ENCODE data around the gene CDH2.

Gene CDH2

DNA sequence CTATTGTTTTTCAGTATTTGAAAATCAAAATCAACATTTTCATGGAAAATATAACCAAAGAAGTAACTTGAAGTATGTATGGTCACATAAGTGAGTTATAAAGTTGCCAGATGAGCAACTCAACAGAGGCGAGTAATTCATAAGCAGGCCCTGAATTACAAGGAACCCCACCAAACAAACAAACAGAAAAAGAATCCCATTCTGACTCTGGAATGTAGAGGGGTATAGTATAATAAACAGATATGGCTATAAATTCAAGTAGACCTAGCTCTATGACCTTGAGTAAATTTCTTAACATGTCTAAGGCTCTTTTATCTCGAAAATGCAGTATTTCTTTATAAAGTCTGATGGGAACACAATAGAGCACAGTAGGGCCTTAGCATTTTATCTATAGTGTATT lies 4.7 kb upstream of the CDH2 start:
- H3K4me3 ChIP-seq (ENCODE audit: low read depth, low read length) = no peak overlapping the region

GRCh38 chr18:28178720-28179119 lies 1.8 kb upstream of the CDH2 start:
- Histone ChIP-seq H3K36me3 (ENCODE audit: control insufficient read depth, insufficient read depth, low read length) (no peaks in the 10 kb centered on the region), H3K27me3 (ENCODE audit: control insufficient read depth, insufficient read depth, low read length) (peaks cover 40% of the 10 kb centered on the region), H3K9ac (ENCODE audit: low read depth, low read length) (no peak overlapping the region), H3K9me3 (ENCODE audit: control insufficient read depth, insufficient read depth, low read length) (no peaks in the 10 kb centered on the region), H3K4me1 (ENCODE audit: control insufficient read depth, insufficient read depth, low read length) (peaks cover 17% of the 10 kb centered on the region), H3K4me3 (ENCODE audit: low read depth, low read length) (peak overlapping the region; percentile 58)

More for the DNA sequence above, 4.7 kb upstream of the CDH2 start:
- H3K27me3 ChIP-seq (ENCODE audit: control insufficient read depth, insufficient read depth, low read length) = peaks cover 16% of the 10 kb centered on the region
- no peaks in the 10 kb centered on the region for H3K36me3 ChIP-seq (ENCODE audit: control insufficient read depth, insufficient read depth, low read length)
- H3K9ac ChIP-seq (ENCODE audit: low read depth, low read length) = no peak overlapping the region
- no peaks in the 10 kb centered on the region for H3K9me3 ChIP-seq (ENCODE audit: control insufficient read depth, insufficient read depth, low read length)
- peaks cover 10% of the 10 kb centered on the region for H3K4me1 ChIP-seq (ENCODE audit: control insufficient read depth, insufficient read depth, low read length)

DNA sequence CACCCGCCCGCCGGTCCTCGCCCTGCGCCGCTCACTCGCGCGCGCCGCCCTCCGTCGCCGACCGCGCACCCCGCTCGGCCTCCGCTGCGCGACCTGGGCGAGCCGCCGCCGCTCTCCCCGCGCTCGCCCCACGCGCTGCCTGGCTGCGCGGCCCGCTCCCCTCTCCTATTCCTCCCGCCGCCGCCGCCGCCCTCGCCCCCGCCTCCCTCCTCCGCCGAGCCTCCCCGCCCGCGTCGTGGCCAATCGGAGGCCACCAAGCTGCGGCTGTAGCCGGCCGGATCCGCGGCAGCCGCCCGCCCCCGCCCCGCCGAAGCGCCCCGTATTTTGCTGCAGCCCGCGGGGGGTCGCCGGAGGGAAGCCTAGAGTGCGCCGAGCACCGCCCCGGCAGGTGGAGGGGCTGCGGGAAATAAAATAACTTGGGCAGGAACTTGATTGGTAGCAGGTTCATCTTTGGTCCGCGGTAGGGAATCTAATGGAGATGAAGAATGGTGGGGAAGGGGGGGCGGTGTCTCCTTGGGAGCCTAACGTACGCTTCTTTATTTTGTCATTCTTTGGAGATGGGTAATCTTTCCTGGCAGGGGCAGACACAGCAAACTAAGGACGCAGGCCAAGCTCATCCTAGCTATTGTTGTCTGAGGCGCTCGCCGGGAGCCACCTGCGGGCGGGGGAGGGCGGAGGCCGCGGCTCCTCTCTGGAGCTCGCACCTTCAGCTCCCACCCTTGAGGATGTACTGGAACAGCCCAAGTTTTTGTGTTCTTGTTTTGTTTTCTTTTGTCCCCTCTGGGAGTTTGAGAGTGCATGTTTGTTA lies 1.1 kb upstream of the CDH2 start:
- H3K9ac ChIP-seq (ENCODE audit: low read depth, low read length) = no peak overlapping the region
- H3K27me3 ChIP-seq (ENCODE audit: control insufficient read depth, insufficient read depth, low read length) = peaks cover 47% of the 10 kb centered on the region
- no peaks in the 10 kb centered on the region for H3K9me3 ChIP-seq (ENCODE audit: control insufficient read depth, insufficient read depth, low read length)
- peaks cover 13% of the 10 kb centered on the region for H3K4me1 ChIP-seq (ENCODE audit: control insufficient read depth, insufficient read depth, low read length)
- peak overlapping the region; percentile 64 for H3K4me3 ChIP-seq (ENCODE audit: low read depth, low read length)
- no peaks in the 10 kb centered on the region for H3K36me3 ChIP-seq (ENCODE audit: control insufficient read depth, insufficient read depth, low read length)

DNA sequence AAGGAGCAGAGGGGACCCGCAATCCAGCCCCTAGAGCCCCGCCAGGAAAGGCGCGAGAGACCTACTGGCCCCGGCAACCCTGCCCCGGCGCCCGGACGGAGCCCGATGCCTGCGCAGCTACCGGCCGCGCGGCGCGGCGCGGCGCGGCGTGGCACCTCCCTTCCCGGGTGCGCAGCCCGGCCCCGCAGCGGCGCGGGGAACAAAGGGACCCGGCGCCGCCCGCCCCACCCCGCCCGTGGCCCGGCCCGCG lies 307 bp downstream of the CDH2 start:
- Histone ChIP-seq H3K36me3 (ENCODE audit: control insufficient read depth, insufficient read depth, low read length) (no peaks in the 10 kb centered on the region), H3K27me3 (ENCODE audit: control insufficient read depth, insufficient read depth, low read length) (peaks cover 53% of the 10 kb centered on the region), H3K9me3 (ENCODE audit: control insufficient read depth, insufficient read depth, low read length) (no peaks in the 10 kb centered on the region), H3K4me3 (ENCODE audit: low read depth, low read length) (peak overlapping the region; percentile 55), H3K4me1 (ENCODE audit: control insufficient read depth, insufficient read depth, low read length) (peaks cover 10% of the 10 kb centered on the region), H3K9ac (ENCODE audit: low read depth, low read length) (no peak overlapping the region)

GRCh38 chr18:28175930-28176697 lies 816 bp downstream of the CDH2 start:
- peaks cover 53% of the 10 kb centered on the region for H3K27me3 ChIP-seq (ENCODE audit: control insufficient read depth, insufficient read depth, low read length)
- no peaks in the 10 kb centered on the region for H3K9me3 ChIP-seq (ENCODE audit: control insufficient read depth, insufficient read depth, low read length)
- H3K9ac ChIP-seq (ENCODE audit: low read depth, low read length) = no peak overlapping the region
- H3K36me3 ChIP-seq (ENCODE audit: control insufficient read depth, insufficient read depth, low read length) = no peaks in the 10 kb centered on the region
- H3K4me3 ChIP-seq (ENCODE audit: low read depth, low read length) = peak overlapping the region; percentile 55
- H3K4me1 ChIP-seq (ENCODE audit: control insufficient read depth, insufficient read depth, low read length) = peaks cover 10% of the 10 kb centered on the region

DNA sequence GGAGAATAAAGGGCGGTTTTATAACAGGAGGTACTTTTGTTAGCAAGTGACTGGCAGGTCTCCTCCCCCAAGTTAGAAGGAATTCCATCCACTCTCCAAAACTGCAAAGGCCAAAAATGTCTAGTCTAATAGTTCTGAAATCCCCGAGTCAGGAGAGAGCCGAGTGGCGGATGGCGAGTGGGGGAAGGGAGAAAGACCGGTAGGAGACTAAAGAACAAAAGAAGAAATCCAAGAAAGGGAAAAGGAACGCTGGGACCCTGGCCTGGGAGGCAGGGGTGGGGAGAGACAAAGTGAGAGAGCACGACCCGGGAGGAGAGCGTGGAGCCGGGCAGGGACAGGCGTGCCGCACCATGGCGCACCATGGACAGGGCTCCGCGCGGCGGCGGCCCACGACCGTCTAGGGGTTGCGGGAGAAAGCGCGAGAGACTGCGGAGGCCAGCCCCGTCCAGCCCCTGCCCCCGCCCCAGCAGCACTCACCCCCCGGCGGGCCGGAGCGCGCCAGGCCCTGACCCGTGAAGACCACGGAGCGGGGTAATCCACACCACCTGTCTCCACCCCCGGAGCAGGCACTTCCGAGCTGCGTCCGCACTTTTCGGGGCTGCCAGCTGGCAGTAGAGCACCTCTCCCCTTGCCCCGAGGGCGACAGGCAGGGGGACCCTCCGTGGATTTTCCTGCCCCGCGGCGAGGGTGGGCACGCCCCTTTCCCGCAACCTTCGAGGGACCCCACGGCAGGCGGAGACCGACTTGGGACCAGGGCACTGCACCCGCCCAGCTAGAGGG lies 1.6 kb downstream of the CDH2 start:
- Histone ChIP-seq H3K27me3 (ENCODE audit: control insufficient read depth, insufficient read depth, low read length) (peaks cover 48% of the 10 kb centered on the region), H3K9me3 (ENCODE audit: control insufficient read depth, insufficient read depth, low read length) (no peaks in the 10 kb centered on the region), H3K4me1 (ENCODE audit: control insufficient read depth, insufficient read depth, low read length) (peaks cover 10% of the 10 kb centered on the region), H3K9ac (ENCODE audit: low read depth, low read length) (no peak overlapping the region), H3K4me3 (ENCODE audit: low read depth, low read length) (peak overlapping the region; percentile 55), H3K36me3 (ENCODE audit: control insufficient read depth, insufficient read depth, low read length) (no peaks in the 10 kb centered on the region)

- H3K4me1 ChIP-seq (ENCODE audit: control insufficient read depth, insufficient read depth, low read length) = peaks cover 10% of the 10 kb centered on the region
- no peaks in the 10 kb centered on the region for H3K36me3 ChIP-seq (ENCODE audit: control insufficient read depth, insufficient read depth, low read length)
- H3K27me3 ChIP-seq (ENCODE audit: control insufficient read depth, insufficient read depth, low read length) = peaks cover 38% of the 10 kb centered on the region
- no peaks in the 10 kb centered on the region for H3K9me3 ChIP-seq (ENCODE audit: control insufficient read depth, insufficient read depth, low read length)
- no peak overlapping the region for H3K9ac ChIP-seq (ENCODE audit: low read depth, low read length)
- H3K4me3 ChIP-seq (ENCODE audit: low read depth, low read length) = peak overlapping the region; percentile 55
These were observed 2.6 kb downstream of the CDH2 start for GRCh38 chr18:28174181-28174905.

DNA sequence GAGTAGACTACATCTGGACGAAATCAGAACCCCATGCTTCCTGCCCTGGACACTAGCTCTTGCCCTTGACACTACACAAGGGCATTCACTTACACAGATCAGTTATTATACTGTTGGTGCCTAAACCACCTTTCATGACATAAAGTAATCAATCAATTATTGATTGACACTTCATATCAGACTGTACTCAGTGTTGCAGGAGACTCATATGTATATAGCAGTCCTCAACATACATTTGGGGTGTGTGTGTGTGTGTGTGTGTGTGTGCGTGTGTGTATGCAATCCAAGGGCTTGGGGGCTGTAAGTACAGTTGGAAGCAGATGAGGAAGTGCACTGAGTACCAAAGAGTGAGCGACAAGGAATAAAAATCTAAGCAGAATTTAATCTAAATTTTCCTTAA lies 5.1 kb downstream of the CDH2 start:
- H3K4me3 ChIP-seq (ENCODE audit: low read depth, low read length) = no peak overlapping the region
- H3K9ac ChIP-seq (ENCODE audit: low read depth, low read length) = no peak overlapping the region
- H3K4me1 ChIP-seq (ENCODE audit: control insufficient read depth, insufficient read depth, low read length) = peaks cover 7% of the 10 kb centered on the region
- H3K36me3 ChIP-seq (ENCODE audit: control insufficient read depth, insufficient read depth, low read length) = no peaks in the 10 kb centered on the region
- H3K9me3 ChIP-seq (ENCODE audit: control insufficient read depth, insufficient read depth, low read length) = no peaks in the 10 kb centered on the region
- peaks cover 37% of the 10 kb centered on the region for H3K27me3 ChIP-seq (ENCODE audit: control insufficient read depth, insufficient read depth, low read length)

DNA sequence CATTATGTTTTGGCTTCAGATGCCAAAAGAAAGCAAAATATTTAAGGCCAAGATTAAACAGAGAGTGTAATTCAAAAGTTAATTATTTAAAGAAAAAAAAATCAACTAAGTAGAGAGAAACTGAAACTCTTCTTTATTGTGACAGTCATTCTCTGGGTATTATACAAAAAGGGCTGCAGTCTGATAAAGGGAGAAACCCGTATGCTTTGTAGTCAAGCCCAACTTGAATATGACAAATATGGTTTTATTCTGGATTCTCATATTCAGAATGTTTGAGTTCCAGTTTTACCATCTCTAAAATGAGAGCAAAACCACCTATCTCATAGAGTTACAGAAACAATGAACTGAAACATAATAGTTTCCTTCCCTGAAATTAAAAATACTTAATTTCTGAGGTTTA lies 8.2 kb downstream of the CDH2 start:
- Histone ChIP-seq H3K4me3 (ENCODE audit: low read depth, low read length) (no peak overlapping the region), H3K9ac (ENCODE audit: low read depth, low read length) (no peak overlapping the region), H3K27me3 (ENCODE audit: control insufficient read depth, insufficient read depth, low read length) (peaks cover 13% of the 10 kb centered on the region), H3K4me1 (ENCODE audit: control insufficient read depth, insufficient read depth, low read length) (no peaks in the 10 kb centered on the region), H3K36me3 (ENCODE audit: control insufficient read depth, insufficient read depth, low read length) (no peaks in the 10 kb centered on the region), H3K9me3 (ENCODE audit: control insufficient read depth, insufficient read depth, low read length) (no peaks in the 10 kb centered on the region)

DNA sequence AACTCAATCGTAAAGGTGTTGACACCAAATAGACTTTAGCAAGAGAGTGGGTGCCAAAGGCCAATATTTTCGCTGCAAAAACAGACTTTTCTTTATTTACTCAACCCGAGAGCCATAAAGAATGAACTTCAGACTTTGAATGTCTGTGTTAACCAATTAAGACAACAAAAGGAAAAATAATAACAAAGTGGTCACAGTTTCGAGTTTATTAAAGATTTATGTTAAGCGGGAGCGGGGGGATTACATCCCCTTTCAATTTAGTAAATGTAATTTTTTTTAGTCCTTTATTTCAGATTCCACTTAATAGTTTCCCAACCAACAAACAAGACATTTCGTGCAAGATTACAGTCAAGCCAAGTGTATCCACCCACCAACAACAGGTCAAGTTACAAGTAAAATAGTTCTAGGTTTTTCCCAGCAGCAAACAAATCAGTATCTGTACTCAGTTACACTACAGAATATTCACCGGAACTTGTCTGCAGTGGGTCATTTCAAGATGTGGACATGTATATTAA lies 9.0 kb downstream of the CDH2 start:
- Histone ChIP-seq H3K9me3 (ENCODE audit: control insufficient read depth, insufficient read depth, low read length) (no peaks in the 10 kb centered on the region), H3K27me3 (ENCODE audit: control insufficient read depth, insufficient read depth, low read length) (peaks cover 5% of the 10 kb centered on the region), H3K4me1 (ENCODE audit: control insufficient read depth, insufficient read depth, low read length) (no peaks in the 10 kb centered on the region), H3K9ac (ENCODE audit: low read depth, low read length) (no peak overlapping the region), H3K4me3 (ENCODE audit: low read depth, low read length) (no peak overlapping the region), H3K36me3 (ENCODE audit: control insufficient read depth, insufficient read depth, low read length) (no peaks in the 10 kb centered on the region)

GRCh38 chr18:28164771-28165483 lies 12.0 kb downstream of the CDH2 start:
- no peaks in the 10 kb centered on the region for H3K27me3 ChIP-seq (ENCODE audit: control insufficient read depth, insufficient read depth, low read length)
- no peaks in the 10 kb centered on the region for H3K9me3 ChIP-seq (ENCODE audit: control insufficient read depth, insufficient read depth, low read length)
- H3K4me1 ChIP-seq (ENCODE audit: control insufficient read depth, insufficient read depth, low read length) = no peaks in the 10 kb centered on the region

More at GRCh38 chr18:28164771-28165483, 12.0 kb downstream of the CDH2 start:
- Histone ChIP-seq H3K36me3 (ENCODE audit: control insufficient read depth, insufficient read depth, low read length) (no peaks in the 10 kb centered on the region), H3K4me3 (ENCODE audit: low read depth, low read length) (no peak overlapping the region), H3K9ac (ENCODE audit: low read depth, low read length) (no peak overlapping the region)

Data from iPS-15b (cell line).